GM19438 (cell line): ENCODE measurements around the gene CD4.

Experiments
- ATAC-seq: cut with Tn5 transposase; IDR thresholded peaks from one replicate; pipeline ENCODE4 v1.9.1; 2021; ENCODE audit warnings: low read depth; ENCODE audit not compliant: unreplicated experiment

CD4 gene

DNA sequence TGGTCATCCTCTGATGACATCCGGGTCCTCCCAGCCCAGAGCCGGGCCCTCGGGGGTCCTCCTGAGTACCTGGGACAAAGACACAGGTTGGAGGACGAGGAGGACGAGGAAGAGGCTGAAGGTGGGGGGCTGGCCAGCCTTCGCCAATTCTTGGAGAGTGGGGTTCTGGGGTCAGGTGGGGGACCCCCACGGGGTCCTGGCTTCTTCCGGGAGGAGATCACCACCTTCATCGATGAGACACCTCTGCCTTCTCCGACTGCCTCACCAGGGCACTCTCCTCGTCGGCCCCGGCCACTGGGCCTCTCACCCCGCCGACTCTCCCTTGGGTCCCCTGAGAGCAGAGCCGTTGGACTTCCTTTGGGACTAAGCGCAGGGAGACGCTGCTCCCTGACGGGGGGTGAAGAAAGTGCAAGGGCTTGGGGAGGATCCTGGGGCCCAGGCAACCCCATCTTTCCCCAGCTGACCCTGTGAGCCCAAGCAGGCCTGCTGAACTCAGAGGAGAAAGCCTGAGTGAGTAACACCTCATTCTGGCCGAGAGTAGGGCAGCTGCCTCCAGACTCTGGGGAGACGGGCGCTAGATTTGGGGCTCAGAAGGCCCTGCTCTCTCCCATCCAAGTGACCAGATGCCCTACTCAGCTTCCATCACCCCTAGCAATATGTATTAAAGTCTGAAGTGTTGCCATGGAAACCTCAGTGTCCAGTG, 37.6 kb downstream of the CD4 start:
- no peak for ATAC-seq

DNA sequence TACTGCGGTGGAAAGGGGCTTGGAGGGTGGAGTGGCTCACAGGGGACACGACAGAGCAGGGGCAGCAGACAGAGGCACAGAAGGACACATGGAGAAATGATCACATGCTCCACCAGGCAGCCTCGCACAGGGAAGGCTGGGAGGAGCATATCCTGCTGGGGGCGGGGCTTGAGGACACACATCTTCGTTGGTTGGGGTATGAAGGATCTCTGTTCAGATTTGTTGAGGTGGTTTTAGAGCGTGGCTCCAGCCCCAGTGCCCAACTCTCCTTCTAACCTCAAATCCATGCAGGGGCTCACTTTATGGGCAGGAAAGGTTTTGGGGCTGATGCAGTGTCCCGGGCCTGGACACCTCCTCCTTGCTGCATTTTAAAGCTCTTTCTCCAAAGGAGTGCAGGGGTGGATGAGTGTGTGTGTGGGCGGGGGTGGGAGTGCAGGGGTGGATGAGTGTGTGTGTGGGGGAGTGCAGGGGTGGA, 38.1 kb downstream of the CD4 start:
- ATAC-seq, result no peak

GRCh38 chr12:6827982-6828780, 38.9 kb downstream of the CD4 start, which contains the start of gene P3H3:
Gene P3H3 (plus strand): TSS chr12:6828407. CDS start chr12:6828441, 34 bp downstream.
- ATAC-seq, result no peak

- no peak for ATAC-seq
These were observed 39.6 kb downstream of the CD4 start for GRCh38 chr12:6828781-6829535.

GRCh38 chr12:6829536-6830220, 40.4 kb downstream of the CD4 start:
- no peak for ATAC-seq

- no peak for ATAC-seq
These were observed 41.1 kb downstream of the CD4 start for GRCh38 chr12:6830286-6830890.

GRCh38 chr12:6830999-6831398, 41.7 kb downstream of the CD4 start:
- ATAC-seq, result no peak

DNA sequence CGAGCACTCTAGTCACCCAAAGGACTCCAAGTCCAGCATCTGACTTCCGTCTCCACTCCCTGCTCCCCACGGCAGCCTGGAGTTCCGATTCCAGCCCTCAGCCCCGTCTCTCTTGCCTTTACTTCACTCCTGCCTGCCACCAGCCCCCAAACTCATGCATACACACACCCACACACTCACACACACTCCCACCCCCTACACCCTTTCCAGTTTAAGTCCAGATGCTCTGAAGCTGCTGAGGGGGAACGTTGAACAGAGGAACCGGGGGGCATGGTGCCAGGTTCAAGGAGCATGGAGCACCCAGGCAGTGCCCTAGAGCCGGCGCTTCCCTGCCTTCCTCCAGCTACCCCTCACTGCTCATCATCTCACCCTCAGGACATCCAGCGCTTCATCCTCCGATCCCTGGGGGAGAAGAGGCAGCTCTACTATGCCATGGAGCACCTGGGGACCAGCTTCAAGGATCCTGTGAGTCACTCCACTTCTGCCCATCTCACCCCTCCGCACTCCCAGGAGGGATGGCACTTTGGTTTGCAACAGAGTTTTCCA, 42.2 kb downstream of the CD4 start:
- ATAC-seq, result no peak

DNA sequence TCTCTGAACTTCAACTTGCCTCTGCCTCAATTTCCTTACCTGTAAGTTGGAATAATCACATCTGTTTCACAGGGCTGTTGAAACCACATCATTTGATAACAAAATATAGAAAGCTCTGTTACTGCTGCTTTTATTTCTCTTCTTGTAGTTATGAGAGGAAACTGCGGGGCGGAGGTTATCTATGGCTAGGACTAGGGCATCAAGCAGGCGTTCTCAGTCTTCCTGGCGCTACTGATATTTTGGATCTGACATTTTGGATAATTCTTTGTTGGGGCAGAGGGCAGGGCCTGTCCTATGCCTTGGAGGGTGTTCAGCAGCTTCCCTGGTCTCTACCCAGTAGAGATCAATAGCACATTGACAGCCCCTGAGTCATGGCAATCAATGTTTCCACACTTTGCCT, 42.8 kb downstream of the CD4 start:
- ATAC-seq, result no peak

GRCh38 chr12:6833189-6833890, 44.0 kb downstream of the CD4 start:
- no peak for ATAC-seq

GRCh38 chr12:6834254-6834653, 44.9 kb downstream of the CD4 start:
- ATAC-seq, result no peak

DNA sequence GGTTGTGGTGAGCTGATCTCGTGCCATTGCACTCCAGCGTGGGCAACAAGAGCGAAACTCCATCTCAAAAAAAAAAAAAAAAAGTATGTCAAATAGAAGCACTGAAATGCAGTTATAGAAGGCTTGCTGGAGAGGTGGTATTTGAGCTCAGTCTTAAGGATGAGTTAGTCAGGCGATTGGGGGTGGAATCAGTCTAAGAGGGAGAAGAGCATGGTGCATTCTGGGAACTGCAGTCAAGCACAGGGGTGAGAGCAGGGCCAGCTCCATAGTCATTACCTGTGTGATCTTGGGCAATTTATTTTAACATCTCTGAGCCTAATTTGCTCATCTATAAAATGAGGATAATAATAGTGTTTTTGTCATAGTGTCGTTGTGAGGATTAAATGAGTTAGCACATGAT, 45.5 kb downstream of the CD4 start:
- no peak for ATAC-seq

DNA sequence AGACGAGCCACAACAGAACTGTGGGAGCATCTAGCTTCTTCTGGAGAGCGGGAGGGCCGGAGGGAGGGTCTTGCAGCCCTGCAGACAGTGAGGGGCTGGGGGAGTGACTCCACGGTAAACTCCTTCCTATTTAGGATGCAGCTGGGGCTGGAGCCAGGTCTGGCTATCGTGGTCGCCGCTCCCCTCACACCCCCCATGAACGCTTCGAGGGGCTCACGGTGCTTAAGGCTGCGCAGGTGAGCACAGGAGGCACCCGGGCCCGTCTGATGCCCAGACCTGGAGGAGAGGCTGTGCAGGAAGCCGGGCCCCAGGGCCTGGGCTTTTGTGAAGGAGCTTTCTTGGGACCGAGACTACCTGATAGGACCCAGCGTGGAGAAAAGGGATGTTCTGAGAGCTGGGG, 47.5 kb downstream of the CD4 start:
- ATAC-seq, result no peak

DNA sequence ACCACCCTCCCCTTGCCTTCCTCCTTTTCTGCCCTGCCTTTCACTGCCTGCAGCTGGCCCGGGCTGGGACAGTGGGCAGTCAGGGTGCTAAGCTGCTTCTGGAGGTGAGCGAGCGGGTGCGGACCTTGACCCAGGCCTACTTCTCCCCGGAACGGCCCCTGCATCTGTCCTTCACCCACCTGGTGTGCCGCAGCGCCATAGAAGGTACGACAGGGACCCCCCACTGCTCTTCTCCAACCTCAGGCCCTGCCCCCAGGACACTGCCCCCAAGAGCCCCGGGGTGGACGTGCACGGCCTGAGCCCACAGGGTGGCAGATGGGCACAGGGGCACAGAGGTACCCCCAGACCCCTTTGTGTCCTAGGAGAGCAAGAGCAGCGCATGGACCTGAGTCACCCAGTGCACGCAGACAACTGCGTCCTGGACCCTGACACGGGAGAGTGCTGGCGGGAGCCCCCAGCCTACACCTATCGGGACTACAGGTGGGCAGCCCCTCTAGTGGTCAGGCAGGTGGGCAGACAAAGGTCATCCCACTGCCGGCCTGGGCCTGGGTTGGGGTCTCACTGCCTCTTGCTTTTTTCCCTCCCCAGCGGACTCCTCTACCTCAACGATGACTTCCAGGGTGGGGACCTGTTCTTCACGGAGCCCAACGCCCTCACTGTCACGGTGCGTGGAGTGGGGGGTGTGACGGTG, 48.2 kb downstream of the CD4 start:
- no peak for ATAC-seq

DNA sequence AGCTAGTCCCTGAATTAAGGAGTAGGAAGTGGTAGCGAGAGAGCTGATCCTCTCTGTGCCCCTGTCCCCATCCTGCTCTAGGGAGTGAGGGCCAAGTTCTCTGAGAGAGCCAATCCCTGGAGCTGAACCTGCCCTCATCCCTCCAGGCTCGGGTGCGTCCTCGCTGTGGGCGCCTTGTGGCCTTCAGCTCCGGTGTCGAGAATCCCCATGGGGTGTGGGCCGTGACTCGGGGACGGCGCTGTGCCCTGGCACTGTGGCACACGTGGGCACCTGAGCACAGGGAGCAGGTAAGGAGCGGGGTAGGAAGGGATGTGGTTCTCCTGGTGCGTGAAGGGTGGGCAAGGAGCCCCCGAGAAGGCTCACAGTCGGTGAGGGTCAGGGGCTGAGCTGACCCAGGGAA, 49.5 kb downstream of the CD4 start:
- no peak for ATAC-seq

DNA sequence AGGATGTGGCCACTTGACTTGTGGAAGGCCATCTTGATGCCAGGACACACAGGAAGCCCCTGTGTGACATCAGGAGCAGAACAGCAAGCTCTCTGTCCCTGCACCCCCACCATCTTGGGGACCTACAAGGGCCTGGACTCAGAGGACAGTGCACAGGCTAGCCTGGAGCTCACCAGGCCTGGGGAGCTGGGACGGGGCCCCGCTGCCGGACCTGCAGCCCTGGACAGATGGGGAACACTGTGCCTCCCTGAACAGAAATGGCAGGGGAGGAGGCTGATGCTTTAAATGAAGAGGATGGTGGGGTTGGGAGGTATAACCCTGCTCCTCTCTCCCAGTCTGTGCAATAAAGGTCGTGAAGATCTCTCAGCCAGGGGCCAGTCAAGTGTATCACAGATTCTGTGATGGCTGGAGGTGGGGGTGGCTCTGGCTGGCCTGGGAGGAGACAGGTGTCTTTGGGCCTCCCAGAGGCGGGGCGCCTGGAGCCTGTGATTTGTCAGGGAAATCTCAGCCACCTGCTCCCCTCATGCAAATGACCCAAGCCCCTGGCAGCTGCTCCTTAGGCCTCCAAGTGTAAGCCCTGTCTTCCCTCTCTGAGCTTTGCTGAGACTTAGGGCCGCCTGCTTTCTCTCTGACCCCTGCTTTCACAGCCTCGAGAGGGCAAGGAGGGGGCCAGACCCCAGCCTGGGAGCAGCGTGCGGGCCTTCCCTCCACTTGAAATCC, 50.3 kb downstream of the CD4 start:
- peak; percentile 70 for ATAC-seq

GRCh38 chr12:6840330-6840729, 51.0 kb downstream of the CD4 start:
- ATAC-seq, result no peak
